HepG2 (cell line): ENCODE data around the gene TMEM238.

Experiments
- ATF7 ChIP-seq, 2 experiments: fragments of 450-650 bp in 1 of 2; sonication (generic) in 1 of 2; formaldehyde crosslinking in 1 of 2; IDR thresholded peaks; 2 replicates each; pipeline versions ENCODE4 v1.4.0 to v1.6.1; 2016 to 2020; ENCODE audit warnings: antibody characterized with exemption in 1 of 2, mild to moderate bottlenecking in 1 of 2, missing genetic modification reagents in 1 of 2
- CEBPB ChIP-seq: IDR thresholded peaks from 2 replicates; pipeline ENCODE4 v1.6.1; 2011; ENCODE audit warnings: low read depth, low read length, improper control_type of control experiment, borderline replicate concordance
- KLF12 ChIP-seq: sonication (generic); formaldehyde crosslinking; IDR thresholded peaks from 2 replicates; pipeline ENCODE4 v1.4.0; 2020; ENCODE audit warnings: missing genetic modification reagents, borderline replicate concordance
- POLR2A ChIP-seq, 2 experiments: IDR thresholded peaks; 2 replicates each; pipeline ENCODE4 v1.6.1; 2011; ENCODE audit warnings: low read depth in 2 of 2, low read length in 2 of 2, mild to moderate bottlenecking in 1 of 2, moderate library complexity in 1 of 2; ENCODE audit not compliant: insufficient read depth in 1 of 2
- SSRP1 ChIP-seq: IDR thresholded peaks from 2 replicates; pipeline ENCODE4 v1.6.1; 2016; ENCODE audit warnings: control low read depth
- TCF7L2 ChIP-seq: IDR thresholded peaks from 2 replicates; pipeline ENCODE4 v1.6.1; 2011; ENCODE audit warnings: mild to moderate bottlenecking, low read depth, low read length, moderate library complexity
- TFAP4 ChIP-seq: sonication (generic); IDR thresholded peaks from 2 replicates; pipeline ENCODE4 v1.6.1; 2016; ENCODE audit warnings: low read depth, borderline replicate concordance
- XRCC5 ChIP-seq: fragments of 200-400 bp; formaldehyde crosslinking; optimal IDR thresholded peaks from 2 replicates; pipeline ENCODE3; 2017; ENCODE audit warnings: mild to moderate bottlenecking, low read length
- ZNF558 ChIP-seq: sonication (generic); formaldehyde crosslinking; IDR thresholded peaks from 2 replicates; pipeline ENCODE4 v1.9.0; 2022; ENCODE audit warnings: mild to moderate bottlenecking, missing genetic modification reagents, borderline replicate concordance
- TF ChIP-seq, protein P1 (sequence below): sonication (generic); formaldehyde crosslinking; IDR thresholded peaks from 2 replicates; pipeline ENCODE4 v1.5.0; 2020; ENCODE audit warnings: mild to moderate bottlenecking, missing genetic modification reagents, moderate library complexity

- no peak for TF ChIP-seq POLR2A (IDR thresholded peaks at IDR 0.05; ENCODE audit: insufficient read depth in 1 of 2, low read depth in 2 of 2, low read length in 2 of 2)
- TF ChIP-seq TFAP4: 0 out of 2 replicates have a peak, but pooled peaks have one; percentile 21
- no peak for TF ChIP-seq SSRP1 (CRISPR knock-in tag)
- no peak for TF ChIP-seq XRCC5
- TF ChIP-seq, protein P1, sequence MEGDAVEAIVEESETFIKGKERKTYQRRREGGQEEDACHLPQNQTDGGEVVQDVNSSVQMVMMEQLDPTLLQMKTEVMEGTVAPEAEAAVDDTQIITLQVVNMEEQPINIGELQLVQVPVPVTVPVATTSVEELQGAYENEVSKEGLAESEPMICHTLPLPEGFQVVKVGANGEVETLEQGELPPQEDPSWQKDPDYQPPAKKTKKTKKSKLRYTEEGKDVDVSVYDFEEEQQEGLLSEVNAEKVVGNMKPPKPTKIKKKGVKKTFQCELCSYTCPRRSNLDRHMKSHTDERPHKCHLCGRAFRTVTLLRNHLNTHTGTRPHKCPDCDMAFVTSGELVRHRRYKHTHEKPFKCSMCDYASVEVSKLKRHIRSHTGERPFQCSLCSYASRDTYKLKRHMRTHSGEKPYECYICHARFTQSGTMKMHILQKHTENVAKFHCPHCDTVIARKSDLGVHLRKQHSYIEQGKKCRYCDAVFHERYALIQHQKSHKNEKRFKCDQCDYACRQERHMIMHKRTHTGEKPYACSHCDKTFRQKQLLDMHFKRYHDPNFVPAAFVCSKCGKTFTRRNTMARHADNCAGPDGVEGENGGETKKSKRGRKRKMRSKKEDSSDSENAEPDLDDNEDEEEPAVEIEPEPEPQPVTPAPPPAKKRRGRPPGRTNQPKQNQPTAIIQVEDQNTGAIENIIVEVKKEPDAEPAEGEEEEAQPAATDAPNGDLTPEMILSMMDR: no peak
- no peak for TF ChIP-seq TCF7L2
- no peak for TF ChIP-seq KLF12
- no peak for TF ChIP-seq CEBPB
- TF ChIP-seq ZNF558 (CRISPR knock-in tag): no peak
- no peak for TF ChIP-seq ATF7 (IDR thresholded peaks at IDR 0.05)
- TF ChIP-seq ATF7 (CRISPR knock-in tag; IDR thresholded peaks at IDR 0.05): no peak
Observed at GRCh38 chr19:55353803-55354697, 30.0 kb downstream of the TMEM238 start.
